ENCODE results near the gene KRTAP12-1. TPM values are rescaled to one million over a fixed set of nuclear protein-coding genes. Genes with fewer than 3 reads are reported as not detected.

The KRTAP12-1 gene
- polyA plus RNA-seq, 1 experiment = not detected

GRCh38 chr21:44706026-44706705, 24.2 kb upstream of the KRTAP12-1 start:
- H3K27me3 ChIP-seq (ENCODE audit: control insufficient read depth, insufficient read depth, low read length) = peaks cover 75% of the 10 kb centered on the region
- CTCF ChIA-PET = no interaction called here
- TF ChIP-seq CTCF (IDR thresholded peaks at IDR 0.05; ENCODE audit: low read depth, low read length) = no peak

GRCh38 chr21:44704636-44705001, 22.7 kb upstream of the KRTAP12-1 start:
- POLR2A ChIA-PET = no interaction called here
- Histone ChIP-seq H3K27ac (ENCODE audit: low read depth, low read length) (no peak overlapping the region), H3K27me3 (ENCODE audit: control insufficient read depth, insufficient read depth, low read length) (peaks cover 65% of the 10 kb centered on the region), H3K9me3 (ENCODE audit: control insufficient read depth, insufficient read depth, low read length) (no peaks in the 10 kb centered on the region; the same call in 1 of the 2 replicates), H3K4me3 (ENCODE audit: low read depth, low read length) (no peak overlapping the region)
- no peak for TF ChIP-seq CTCF (IDR thresholded peaks at IDR 0.05; ENCODE audit: low read depth, low read length)
- DNase-seq (ENCODE audit: low read depth, low spot score) = no peak
- CTCF ChIA-PET = no interaction called here

More at GRCh38 chr21:44706026-44706705, 24.2 kb upstream of the KRTAP12-1 start:
- POLR2A ChIA-PET = no interaction called here
- no peak for DNase-seq (ENCODE audit: low read depth, low spot score)
- Histone ChIP-seq H3K9me3 (ENCODE audit: control insufficient read depth, insufficient read depth, low read length) (no peaks in the 10 kb centered on the region; the same call in 1 of the 2 replicates), H3K4me3 (ENCODE audit: low read depth, low read length) (no peak overlapping the region), H3K27ac (ENCODE audit: low read depth, low read length) (no peak overlapping the region)

GRCh38 chr21:44703731-44704635, 22.0 kb upstream of the KRTAP12-1 start:
- Histone ChIP-seq H3K9me3 (ENCODE audit: control insufficient read depth, insufficient read depth, low read length) (no peaks in the 10 kb centered on the region; the same call in 1 of the 2 replicates), H3K4me3 (ENCODE audit: low read depth, low read length) (no peak overlapping the region), H3K27ac (ENCODE audit: low read depth, low read length) (no peak overlapping the region), H3K27me3 (ENCODE audit: control insufficient read depth, insufficient read depth, low read length) (peaks cover 59% of the 10 kb centered on the region)
- no peak for DNase-seq (ENCODE audit: low read depth, low spot score)
- TF ChIP-seq CTCF (IDR thresholded peaks at IDR 0.05; ENCODE audit: low read depth, low read length) = no peak
- ChIA-PET CTCF (no interaction called here), POLR2A (no interaction called here)

- no peak for TF ChIP-seq CTCF (IDR thresholded peaks at IDR 0.05; ENCODE audit: low read depth, low read length)
- CTCF ChIA-PET = no interaction called here
These were observed 21.2 kb upstream of the KRTAP12-1 start for GRCh38 chr21:44702973-44703730.

More at GRCh38 chr21:44702973-44703730, 21.2 kb upstream of the KRTAP12-1 start:
- POLR2A ChIA-PET = no interaction called here
- H3K4me3 ChIP-seq (ENCODE audit: low read depth, low read length) = no peak overlapping the region
- peaks cover 58% of the 10 kb centered on the region for H3K27me3 ChIP-seq (ENCODE audit: control insufficient read depth, insufficient read depth, low read length)
- H3K27ac ChIP-seq (ENCODE audit: low read depth, low read length) = no peak overlapping the region
- no peak for DNase-seq (ENCODE audit: low read depth, low spot score)
- H3K9me3 ChIP-seq (ENCODE audit: control insufficient read depth, insufficient read depth, low read length) = no peaks in the 10 kb centered on the region; the same call in 1 of the 2 replicates
